ENCODE measurements around the gene CDC25B. TPM values are rescaled to one million over a fixed set of nuclear protein-coding genes. Genes with fewer than 3 reads are reported as not detected.

The CDC25B gene
- total and polyA plus RNA-seq, 2 of the 13 experiments (the other 11 are each of a cell fraction or from before 2014, with no cell fraction given), result 14.5 to 19.4 TPM

GRCh38 chr20:3786665-3787323 lies 9.3 kb upstream of the CDC25B start, which contains the start of gene CENPB:
TSS of gene CENPB (minus strand) at chr20:3786740. CDS start at chr20:3786483, 257 bp downstream.
- ATAC-seq (peak; percentile 83), FAIRE-seq (no peak), DNase-seq (ENCODE audit: low spot score) (peak; percentile 83)
- Histone ChIP-seq H3K27ac (ENCODE audit: extremely low read length, insufficient read depth, low read length) (peak within 1 kb of the TSS; percentile 34), H2AFZ (ENCODE audit: low read length) (peak within 1 kb of the TSS; percentile 75), H3K79me2 (ENCODE audit: insufficient read depth, low read length) (peaks cover 9% of the 10 kb centered on the region), H3K4me2 (ENCODE audit: low read depth, low read length) (peak within 1 kb of the TSS; percentile 94), H3K4me3 (replicated peaks in 1 of 3; ENCODE audit: insufficient read depth in 1 of 3, low read depth in 2 of 3, low read length in 3 of 3) (peak within 1 kb of the TSS; percentile 57 to 82 (median 82)), H3K27me3 (ENCODE audit: control insufficient read depth in 1 of 2, insufficient read depth in 2 of 2, low read length in 2 of 2) (peaks cover 0 to 18% of the 10 kb centered on the region in 2 experiments; a peak in 3 of 5 replicates), H3K9ac (ENCODE audit: insufficient read depth, low read depth, low read length) (peak within 1 kb of the TSS; percentile 82), H3K9me3 (ENCODE audit: low read length) (no peaks in the 10 kb centered on the region), H4K20me1 (ENCODE audit: insufficient read depth, low read length) (peaks cover 5% of the 10 kb centered on the region; the same call in 1 of the 2 replicates), H3K36me3 (replicated peaks in 1 of 2; ENCODE audit: control insufficient read depth in 1 of 2, insufficient read depth in 2 of 2, low read length in 2 of 2) (no peaks in the 10 kb centered on the region), H3K4me1 (ENCODE audit: insufficient read depth, low read length) (peaks cover 79% of the 10 kb centered on the region)
- CTCF ChIA-PET (ENCODE audit: low intra/inter-chr PET ratio, low total read pairs), result interaction anchor here (0.6 to 4.6 kb wide), 8 partner anchors 9 to 298 kb away, joined by 3 to 119 read pairs (median 4); partner anchors contain the start of genes AP5S1 and CDC25B
- intact Hi-C loops (cut with micrococcal nuclease; ENCODE audit: unreplicated experiment), result loop anchor here (1.0 to 2.0 kb wide), 3 partner anchors 32 to 69 kb away; partner anchors contain the start of gene MAVS
- no TSS peak for BruUV-seq (replicated peaks)
- WGBS (ENCODE audit: low lambda C conversion rate), result 1% methylated on average over 66 of the region's 70 CpGs
- POLR2A ChIA-PET, result interaction anchor here (1.0 to 10.4 kb wide), 14 partner anchors 9 to 297 kb away, joined by 3 to 134 read pairs (median 4); partner anchors contain the start of genes ADISSP, AP5S1 and CDC25B
- in situ Hi-C loops (cut with HindIII; ENCODE audit: extremely low pct_ligation_motif_present, low pct_unique_long_range_greater_than_20kb), result loop anchor here (5.0 kb wide), 1 partner anchor 61 kb away; the partner anchor contains the start of gene MAVS
- TF ChIP-seq ZNF572 (CRISPR knock-in tag; IDR thresholded peaks at IDR 0.05) (no peak), ZNF264 (CRISPR knock-in tag; IDR thresholded peaks at IDR 0.05) (no peak), JARID2 (CRISPR knock-in tag; IDR thresholded peaks at IDR 0.05; ENCODE audit: insufficient replicate concordance) (no peak), SATB2 (CRISPR knock-in tag; IDR thresholded peaks at IDR 0.05) (no peak), ATF5 (CRISPR knock-in tag; IDR thresholded peaks at IDR 0.05; ENCODE audit: low read depth) (no peak), SIX1 (CRISPR knock-in tag; IDR thresholded peaks at IDR 0.05; ENCODE audit: borderline replicate concordance) (no peak), THYN1 (CRISPR knock-in tag; IDR thresholded peaks at IDR 0.05; ENCODE audit: borderline replicate concordance, low read depth) (no peak), MIER2 (CRISPR knock-in tag; IDR thresholded peaks at IDR 0.05) (peak; percentile 81), BHLHE40 (IDR thresholded peaks at IDR 0.05; ENCODE audit: low read length) (peak; percentile 60), HNRNPL (IDR thresholded peaks at IDR 0.05; ENCODE audit: low read depth, low read length) (no peak), ZNF431 (CRISPR knock-in tag; IDR thresholded peaks at IDR 0.05; ENCODE audit: borderline replicate concordance, low read depth) (no peak), MTF1 (CRISPR knock-in tag; IDR thresholded peaks at IDR 0.05) (no peak), ZBTB3 (CRISPR knock-in tag; IDR thresholded peaks at IDR 0.05; ENCODE audit: borderline replicate concordance, low read depth) (no peak), KAT7 (CRISPR knock-in tag; IDR thresholded peaks at IDR 0.05; ENCODE audit: borderline replicate concordance) (no peak), U2AF2 (IDR thresholded peaks at IDR 0.05; ENCODE audit: low read depth, low read length) (no peak), SSRP1 (CRISPR knock-in tag; IDR thresholded peaks at IDR 0.05) (no peak), ISX (CRISPR knock-in tag; conservative IDR thresholded peaks at IDR 0.05) (no peak), CCAR2 (optimal IDR thresholded peaks at IDR 0.05; ENCODE audit: low read depth, low read length) (no peak), KLF13 (CRISPR knock-in tag; IDR thresholded peaks at IDR 0.05) (no peak), CREM (IDR thresholded peaks at IDR 0.05) (no peak), CREM (CRISPR knock-in tag; IDR thresholded peaks at IDR 0.05) (no peak), NCOA1 (CRISPR knock-in tag; IDR thresholded peaks at IDR 0.05) (no peak)
- TF ChIP-seq, protein P1, sequence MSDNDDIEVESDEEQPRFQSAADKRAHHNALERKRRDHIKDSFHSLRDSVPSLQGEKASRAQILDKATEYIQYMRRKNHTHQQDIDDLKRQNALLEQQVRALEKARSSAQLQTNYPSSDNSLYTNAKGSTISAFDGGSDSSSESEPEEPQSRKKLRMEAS (IDR thresholded peaks at IDR 0.05), result peak; percentile 79; the same call in 1 of the 2 replicates
- TF ChIP-seq, protein P2, sequence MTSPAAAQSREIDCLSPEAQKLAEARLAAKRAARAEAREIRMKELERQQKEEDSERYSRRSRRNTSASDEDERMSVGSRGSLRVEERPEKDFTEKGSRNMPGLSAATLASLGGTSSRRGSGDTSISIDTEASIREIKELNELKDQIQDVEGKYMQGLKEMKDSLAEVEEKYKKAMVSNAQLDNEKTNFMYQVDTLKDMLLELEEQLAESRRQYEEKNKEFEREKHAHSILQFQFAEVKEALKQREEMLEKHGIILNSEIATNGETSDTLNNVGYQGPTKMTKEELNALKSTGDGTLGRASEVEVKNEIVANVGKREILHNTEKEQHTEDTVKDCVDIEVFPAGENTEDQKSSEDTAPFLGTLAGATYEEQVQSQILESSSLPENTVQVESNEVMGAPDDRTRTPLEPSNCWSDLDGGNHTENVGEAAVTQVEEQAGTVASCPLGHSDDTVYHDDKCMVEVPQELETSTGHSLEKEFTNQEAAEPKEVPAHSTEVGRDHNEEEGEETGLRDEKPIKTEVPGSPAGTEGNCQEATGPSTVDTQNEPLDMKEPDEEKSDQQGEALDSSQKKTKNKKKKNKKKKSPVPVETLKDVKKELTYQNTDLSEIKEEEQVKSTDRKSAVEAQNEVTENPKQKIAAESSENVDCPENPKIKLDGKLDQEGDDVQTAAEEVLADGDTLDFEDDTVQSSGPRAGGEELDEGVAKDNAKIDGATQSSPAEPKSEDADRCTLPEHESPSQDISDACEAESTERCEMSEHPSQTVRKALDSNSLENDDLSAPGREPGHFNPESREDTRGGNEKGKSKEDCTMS (CRISPR knock-in tag; conservative IDR thresholded peaks at IDR 0.05), result no peak

Measured in HepG2 (cell line).